Limb (tissue), 2 donors: ENCODE measurements around the gene STK24.

Source experiments
- DNase-seq, 2 donors: peaks; one replicate each; pipeline ENCODE4 v3.0.0-alpha.2; 2016; ENCODE audit errors: extremely low spot score in 2 of 2

STK24 gene

DNA sequence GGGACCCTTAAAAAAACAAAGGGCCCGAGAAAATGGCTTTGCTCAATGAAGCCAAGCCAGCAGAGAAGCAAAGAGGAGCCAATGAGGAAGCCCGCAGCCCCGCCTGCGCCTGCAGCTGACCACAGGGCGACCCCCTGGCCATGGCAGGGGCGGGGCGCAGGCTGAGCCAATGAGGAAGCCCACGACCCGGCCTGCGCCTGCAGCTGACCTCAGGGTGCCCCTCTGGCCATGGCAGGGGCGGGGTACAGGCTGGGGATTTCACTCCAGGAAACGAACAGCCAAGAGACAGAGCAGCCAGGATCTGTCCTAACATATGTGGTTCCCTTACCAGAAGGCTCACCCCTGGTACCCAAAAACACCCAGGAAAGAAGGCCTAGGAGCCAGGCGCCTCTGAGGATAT is 101.4 kb downstream of the STK24 start:
- no peak for DNase-seq

DNA sequence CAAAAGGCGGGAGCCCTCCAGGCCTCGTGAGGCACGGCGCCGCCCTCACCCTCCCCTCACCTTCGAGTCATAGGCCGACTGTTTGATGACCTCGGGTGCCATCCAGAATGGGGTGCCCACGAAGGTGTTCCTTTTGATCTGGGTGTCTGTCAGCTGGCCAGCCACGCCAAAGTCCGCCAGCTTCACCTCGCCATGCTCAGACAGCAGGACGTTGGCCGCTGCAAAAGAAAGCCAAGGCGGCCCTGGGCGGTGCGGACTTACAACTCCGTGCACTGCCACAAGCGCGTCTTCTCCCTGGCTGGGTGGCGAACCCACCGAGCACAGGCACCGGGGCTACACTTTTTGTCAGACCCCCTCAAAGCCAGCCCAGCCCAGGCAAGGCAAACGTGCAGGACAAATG is 102.1 kb downstream of the STK24 start:
- no peak for DNase-seq

DNA sequence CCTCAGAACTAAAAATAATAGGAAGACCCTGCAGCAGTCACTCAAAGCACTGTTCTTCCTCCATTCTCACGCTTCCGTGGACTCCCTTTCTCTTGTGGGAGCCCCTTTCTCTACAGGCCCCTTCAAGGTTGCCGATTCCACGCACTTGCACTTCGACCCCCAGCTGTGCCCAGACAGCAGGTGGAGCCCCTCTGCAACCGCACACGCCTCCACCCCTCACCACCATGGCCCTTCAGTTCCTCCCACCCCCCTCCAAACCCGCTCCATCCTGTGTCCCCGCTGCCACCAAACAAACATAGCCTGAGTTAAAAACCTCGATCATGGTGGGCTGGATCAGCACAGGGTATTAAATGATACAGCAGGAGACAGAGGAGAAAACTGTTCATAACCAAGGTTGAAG is 102.6 kb downstream of the STK24 start:
- no peak for DNase-seq

DNA sequence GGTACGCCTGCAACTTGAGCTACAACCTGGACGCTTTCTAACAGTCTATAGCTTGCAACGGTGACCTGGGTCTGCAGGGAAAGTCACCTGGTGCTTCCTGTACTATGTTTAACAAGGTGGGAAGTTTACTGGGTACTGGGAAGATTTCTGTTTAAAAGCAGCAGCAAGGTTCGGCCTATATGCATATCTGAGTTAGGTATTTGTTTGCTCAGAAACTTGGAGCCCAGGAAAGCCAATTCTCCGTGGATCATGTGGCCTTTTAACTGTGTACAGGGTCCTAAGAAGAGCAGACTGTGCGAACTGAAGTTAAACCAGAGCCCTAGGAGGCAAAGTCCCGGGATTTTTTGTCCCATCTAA is 103.1 kb downstream of the STK24 start:
- no peak for DNase-seq

DNA sequence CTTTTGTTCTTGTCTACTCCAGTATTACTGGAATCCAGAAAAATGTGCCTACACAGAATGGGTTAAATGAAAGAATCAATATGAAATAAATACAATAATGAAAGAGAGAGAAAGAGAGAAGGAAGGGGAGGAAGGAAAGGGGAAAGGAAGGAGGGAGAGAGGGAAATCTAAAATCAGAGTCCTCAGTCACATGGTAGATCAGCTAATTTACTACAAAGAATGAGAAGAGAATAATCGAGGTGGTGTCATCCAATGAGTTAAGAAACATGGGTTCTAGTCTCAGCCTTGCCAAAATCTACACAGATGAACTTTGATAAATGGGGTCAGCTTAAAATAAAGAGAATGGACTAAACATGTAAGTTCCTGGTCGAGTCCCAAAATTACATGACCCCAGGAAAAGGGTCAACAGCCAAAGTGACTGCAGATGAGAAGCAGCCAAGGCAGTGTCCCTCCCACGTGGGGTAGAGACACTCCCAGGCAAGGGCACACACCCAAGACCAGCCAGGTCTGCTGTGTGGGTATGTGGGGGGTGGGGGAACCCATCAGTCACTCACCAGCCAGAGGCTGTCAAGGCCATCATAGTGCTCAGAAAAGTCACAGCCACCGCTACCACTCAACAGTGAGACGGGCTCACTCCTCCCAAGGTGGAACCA is 103.6 kb downstream of the STK24 start:
- DNase-seq = no peak

DNA sequence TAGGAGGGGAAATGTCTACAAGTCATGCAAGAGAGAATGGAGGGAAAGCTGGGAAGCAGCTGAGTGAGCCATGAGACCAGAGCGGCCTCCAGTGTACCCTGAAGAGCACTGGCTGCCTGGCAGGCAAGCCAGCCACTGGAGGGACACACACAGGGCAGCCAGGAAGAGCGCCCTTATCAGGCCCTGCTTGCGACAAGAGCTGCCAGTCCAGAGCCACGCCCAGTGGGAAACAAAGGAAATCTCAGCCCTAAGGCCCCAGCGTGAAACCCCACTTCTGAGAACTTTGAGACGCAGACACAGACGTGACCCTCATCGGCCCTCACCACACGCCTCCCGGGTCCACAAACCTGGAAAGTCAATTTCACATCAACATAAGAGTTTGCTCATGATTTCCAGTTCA is 105.0 kb downstream of the STK24 start:
- DNase-seq = no peak

DNA sequence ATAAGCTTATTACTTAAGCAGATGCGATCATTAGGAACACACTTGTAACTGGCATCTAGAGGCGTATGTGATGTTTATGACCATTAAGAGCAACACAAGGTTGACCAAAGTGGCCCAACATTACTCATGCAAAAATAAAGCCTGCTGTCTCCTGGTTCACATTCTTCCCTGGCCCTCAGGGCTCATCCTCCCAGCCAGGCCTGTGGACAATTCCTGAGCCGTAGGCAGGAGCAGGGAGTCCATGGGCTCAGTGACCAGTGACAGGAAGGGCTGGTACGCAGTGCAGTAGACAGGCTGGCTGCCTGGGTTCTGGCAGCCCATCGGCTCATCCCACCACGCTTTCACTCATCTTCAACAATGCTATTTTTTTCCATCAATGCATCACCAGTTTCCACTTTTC is 106.0 kb downstream of the STK24 start:
- DNase-seq = no peak

DNA sequence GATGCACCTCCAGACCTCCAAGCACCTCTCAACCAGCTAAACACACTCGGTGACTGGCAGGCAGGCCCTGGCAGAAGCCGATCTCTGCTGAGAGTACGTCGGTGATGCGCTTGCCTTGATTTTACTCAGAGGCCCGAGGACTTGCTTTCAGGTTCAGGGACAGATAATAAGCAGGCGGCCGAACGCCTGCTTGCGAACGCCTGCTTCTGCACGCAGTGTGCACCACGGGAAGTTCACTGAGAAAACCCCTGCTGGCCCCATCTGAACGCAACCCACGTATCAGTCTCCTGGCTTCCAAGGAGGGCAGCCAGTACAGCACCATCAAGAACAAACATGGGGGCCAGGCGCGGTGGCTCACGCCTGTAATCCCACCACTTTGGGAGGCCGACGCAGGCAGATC is 108.0 kb downstream of the STK24 start:
- no peak for DNase-seq

DNA sequence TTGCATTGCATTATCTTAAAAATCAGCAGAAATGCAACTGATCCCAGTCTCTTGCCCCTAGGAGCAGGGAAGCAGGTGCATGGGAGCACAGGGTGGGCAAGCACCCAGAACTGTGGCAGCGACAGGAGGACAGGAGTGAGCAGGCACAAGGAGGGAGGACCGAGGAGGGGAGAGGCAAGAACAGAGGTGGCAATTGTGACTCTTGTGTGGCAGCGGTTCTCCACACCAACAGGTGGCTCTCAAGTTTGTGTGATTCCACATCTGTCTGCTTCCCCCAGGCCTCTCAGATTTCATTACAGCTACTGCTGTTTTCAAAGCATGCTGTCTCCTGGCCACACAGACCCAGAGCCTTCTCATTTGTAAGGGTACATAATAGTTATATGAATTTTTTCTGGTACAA is 108.5 kb downstream of the STK24 start:
- DNase-seq = peak in 1 of 2 donors; percentile 49

DNA sequence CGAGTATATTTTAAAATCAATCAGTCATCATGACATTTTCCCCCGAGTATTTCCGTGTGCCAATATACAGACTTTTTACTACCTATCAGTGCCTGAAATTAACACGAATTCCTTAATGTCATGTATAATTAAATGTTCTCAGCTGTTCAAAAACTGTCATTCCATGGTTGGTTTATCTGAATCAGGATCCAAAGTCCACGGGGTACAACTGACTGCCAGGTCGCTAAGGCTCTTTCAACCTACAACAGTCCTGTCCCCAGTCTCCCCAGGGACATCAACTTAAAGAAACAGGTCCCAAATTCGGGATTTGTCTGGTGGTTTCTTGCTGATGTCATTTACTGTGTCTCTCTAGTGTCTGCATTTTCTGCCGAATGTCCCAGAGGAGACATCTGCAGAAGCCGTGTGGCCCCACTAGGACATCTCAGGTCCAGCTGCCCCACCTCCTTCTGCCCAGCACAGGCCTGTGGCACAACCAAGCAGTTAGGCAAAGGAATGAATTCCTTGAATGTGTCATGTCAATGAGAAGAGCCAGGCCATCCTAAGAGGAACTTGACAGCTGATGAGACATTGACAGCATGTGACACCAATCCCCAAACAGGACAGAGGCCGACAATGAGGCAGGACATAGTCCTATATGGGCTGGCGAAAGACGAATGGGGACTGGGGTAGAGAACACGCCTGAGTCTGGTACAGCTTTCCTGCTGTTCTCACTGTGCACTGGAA is 109.5 kb downstream of the STK24 start:
- DNase-seq = no peak

DNA sequence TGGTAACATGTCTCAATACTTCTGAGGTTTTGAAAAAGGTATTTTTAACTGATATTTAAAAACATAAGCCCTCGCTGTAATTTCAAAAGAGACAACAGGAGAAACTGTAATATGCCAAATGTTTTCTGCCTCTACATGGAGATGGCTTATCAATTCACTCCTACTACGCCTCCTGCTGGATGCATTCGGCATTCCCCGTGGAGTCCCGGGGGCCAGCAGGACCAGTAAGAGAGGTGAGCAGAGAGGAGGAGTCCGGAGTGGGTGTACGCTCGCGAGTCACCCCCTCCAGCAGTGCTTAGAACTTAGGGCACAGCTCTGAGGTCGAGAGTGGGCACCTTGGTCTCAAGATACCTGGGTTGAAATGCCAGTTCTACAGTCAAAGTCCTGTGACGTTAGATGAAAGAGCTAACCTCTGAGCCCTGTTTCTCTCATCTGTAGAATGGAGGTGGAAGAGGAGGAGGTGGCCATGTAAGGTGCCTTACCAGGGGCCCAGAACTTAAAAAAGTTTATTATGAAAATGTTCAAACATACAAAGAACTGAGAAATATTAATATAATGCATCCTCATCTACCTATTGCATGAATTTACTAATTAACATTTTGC is 110.2 kb downstream of the STK24 start:
- no peak for DNase-seq

DNA sequence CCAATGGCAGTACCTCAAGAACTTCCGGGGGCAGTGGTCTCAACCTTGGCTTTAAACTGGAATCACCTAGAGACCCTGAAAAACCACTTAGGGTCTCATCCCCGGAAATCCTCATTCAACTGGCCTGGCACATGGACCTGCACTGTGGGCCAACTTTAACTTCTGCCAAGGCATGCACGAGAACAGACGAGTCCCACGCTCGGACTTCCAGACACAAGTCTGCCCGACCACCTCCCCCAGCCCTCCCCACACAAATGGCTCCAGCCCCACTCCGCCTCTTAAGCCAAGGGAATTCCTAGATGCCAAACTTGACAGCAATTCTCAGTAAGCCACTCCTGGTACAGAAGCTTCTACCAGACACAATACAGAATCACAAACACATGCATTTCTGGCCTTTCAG is 114.0 kb downstream of the STK24 start:
- no peak for DNase-seq

DNA sequence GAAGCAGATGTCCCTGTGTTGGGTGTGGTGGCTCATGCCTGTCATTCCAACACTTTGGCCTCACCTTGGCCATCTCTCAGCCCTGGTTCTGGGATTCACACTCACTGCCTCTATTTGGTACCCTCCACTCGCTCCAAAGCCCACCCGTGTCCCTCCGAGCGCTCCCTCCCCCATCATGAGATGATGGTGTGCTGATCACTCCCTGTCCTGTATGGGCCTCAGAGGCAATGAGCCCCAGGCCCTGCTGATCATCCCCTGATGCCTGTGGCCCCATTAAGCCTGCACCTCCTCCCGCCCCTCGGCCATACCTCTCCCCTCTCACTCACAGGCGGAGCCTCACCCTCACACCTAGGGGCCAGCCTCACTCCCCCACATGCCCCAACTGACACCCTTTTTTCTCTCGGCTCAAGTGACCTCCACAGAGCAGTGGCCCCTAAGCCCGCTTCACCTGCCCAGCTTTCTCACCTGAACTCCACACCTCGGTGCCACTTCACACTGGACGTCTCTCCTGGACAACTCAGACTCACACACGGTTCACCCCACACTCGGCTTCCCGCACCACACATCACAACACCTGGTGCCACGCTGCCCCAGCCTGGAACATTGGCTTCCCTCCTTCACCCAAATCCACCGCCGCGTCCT is 114.5 kb downstream of the STK24 start:
- DNase-seq = no peak

DNA sequence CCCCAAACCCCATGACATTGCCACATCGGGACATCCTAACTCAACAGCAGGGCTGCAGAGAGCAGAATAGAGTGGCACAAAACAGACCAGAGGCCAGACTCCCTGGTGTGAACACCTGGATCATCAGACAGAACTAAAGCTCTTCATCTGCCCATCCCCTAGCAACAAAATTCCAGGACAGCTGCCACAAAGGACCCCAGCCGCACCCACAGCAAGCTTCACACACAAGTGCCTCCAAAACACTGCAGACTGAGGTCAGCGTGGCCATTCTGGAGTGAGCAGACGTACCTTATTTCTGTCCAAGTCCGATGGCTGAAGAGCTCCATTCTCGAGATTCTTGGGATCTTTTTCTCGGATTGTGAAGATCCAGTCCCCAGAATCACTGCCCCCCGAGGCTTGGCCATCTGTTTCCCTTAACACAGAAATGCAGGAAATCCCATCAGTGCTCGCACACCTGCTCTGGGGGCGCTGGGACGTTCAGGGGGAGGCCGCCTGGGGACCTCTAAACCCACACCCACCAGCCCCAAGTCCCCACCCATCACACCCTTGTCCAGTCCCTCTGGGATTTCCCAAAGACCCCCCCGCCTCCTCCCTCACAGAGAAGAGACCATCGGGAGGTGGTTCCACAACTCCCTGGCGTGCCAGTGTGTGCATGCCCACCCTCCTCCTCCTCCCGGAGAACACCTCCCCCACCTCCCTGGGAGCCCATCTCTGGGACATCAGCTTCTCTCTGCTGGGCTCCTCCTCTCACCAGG is 115.2 kb downstream of the STK24 start:
- DNase-seq = no peak

DNA sequence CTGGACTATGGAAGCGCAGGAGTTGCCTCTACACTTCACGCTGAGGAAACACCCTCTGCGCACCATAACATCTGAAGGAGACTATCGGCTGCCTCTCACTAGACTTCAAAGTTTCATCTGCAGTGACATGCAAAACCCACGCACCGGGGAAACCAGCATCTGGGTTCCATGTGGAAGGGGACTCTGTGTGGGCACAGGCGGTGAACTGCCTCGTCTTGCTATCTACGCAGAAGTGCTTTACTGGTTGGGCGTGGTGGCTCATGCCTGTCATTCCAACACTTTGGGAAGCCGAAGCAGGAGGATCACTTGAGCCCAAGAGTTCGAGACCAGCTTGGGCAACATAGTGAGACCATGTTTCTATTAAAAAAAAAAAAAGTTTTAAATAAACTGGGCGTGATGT is 116.4 kb downstream of the STK24 start:
- DNase-seq = no peak

DNA sequence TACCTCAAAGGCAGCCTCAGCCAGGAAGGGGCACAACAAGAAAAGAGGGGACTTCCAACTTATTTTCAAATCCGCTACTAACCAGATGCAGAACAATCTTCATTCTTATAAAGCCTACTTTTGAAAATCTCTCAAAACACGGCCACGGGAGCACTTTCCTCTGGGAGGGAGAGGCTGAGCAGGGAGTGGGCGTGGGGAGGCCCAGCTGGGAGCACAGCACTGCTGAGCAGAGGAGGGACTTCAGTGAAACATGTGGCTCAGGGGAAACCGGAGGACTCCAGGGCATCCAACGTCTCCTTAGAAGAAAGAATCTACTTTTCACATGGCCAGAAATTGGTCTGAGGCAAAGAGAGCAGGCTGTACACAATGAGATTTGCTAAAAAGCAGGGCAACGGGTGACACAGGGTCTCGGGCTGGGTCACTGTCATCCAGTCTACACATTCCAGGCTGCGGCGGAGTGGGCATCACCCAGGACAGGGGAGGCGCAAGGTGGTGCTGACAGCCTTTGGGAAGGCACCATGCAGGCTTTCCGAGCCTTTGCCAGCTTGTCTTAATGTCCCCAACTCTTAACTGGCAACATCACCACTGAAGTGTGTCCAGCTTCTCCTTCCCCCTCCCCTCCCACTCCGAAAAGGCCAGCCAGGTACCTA is 117.1 kb downstream of the STK24 start:
- no peak for DNase-seq

DNA sequence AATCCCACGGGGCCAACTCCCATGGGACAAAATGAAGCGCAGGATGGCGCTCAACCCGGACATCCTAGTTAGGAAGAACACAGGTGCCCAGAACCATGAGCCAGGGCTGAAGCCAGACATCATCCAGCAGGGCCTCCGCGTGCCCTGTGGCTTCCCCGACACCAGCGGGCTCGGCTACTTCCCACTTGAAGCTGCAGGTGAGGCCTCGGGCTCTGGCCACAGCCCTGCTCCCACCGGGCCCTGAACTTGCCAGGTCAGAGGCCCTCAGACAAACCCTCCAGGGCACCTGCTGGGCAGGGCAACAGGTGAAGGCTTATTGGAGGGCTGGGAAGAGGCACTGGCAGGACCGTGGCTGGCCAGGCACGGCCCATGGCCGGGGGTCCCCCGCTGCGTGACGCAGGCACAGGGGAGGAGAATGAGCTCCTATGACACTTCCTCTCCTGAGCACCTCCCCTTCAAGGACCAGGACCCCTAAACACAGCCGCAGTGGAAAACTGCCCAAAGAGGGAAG is 117.7 kb downstream of the STK24 start:
- DNase-seq = no peak

DNA sequence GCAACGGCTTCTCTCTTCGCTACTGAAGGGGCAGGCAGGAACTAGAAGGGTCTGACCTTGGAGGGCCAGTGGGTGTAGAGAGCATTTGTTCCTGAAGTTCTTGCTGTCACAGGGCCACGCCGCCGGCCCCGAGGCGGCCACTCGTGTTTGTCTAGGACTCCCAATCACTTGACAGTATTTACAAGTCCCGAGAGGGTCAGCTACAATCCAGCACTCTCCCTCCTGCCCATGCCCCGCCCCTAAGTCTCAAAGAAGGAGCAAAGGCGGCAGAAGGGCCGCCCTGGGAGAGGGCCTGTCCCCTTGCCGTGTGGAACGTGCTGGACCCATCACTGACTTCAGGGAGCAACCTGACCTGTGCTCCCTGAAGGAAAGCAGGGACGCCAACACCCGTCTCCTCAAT is 118.5 kb downstream of the STK24 start:
- no peak for DNase-seq

DNA sequence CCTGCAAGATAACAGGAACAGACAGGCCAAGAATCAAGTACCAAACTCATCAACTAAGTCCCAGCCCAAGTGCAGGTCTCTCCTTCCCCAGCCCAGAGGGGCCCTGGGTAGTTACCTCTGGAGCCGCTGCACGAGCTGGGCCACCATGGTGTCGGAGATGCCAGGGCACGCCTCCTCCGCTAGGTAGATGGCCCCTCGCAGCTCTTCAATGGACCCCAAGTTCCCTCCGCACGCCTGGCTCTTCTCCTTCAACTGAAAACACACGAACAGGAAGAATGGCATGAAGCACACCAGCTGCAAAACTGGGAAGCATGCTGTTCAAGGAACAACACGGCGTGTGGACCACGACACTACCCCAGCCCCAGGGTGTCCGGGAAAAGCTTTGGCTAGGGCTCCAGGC is 119.9 kb downstream of the STK24 start:
- DNase-seq = no peak

DNA sequence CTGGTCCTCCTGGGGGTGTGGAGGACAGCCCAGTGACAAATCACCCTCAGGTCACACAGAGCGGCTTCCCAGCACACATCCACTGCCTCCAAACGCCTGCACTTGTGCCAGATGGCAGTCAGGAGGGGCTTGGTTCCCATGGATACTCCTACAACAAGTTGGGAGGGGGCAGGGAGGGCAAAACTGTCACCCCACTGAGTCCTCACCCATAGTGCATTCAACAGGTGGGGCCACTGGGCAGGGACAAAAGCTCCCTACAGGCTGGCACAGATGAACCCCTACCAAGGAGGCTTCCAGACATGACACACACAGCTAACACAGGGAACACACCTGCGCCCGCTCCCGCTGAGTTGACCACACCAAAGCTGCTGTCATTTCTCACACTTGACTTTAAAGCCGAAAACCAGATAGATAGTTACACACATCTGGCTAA is 120.5 kb downstream of the STK24 start:
- DNase-seq = no peak

DNA sequence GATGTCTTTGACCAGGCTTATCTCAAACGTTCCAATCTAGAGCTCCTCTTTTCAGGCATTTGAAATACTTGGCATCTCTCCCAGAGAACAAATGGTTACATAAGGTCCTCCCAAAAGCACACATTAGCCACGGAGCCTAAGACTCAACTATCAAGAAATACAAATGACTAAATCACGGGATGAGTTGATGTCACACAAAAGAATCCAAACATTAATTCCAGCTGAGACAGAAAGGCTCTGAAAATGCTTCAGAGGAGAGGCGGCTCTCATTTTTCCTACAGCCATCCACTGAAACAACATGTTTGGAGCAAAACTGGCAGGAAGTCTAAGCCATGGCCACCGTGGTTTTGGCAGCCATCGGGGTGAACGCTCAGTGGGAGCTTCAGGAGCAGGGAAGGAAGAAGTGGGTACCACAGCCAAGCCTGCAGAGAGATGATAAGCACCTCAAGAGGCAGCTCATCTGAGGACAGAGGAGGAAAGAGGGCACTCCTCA is 122.5 kb downstream of the STK24 start:
- peak in 1 of 2 donors; percentile 81 for DNase-seq
